Astrocyte of the cerebellum (primary cell): ENCODE data around the gene PPP1R12C.
"Not testable (repeated sequence)": the region's sequence is repeated elsewhere in the genome, so short reads cannot be mapped to it uniquely, and the experiment has no call there.

ENCODE experiments used
- DNase-seq: peaks from one replicate; pipeline ENCODE4 v3.0.0-alpha.2; 2011; ENCODE audit warnings: low read depth
- H3K4me3 ChIP-seq: 2 replicates; pipeline ENCODE4 v1.5.1; 2011; ENCODE audit warnings: mild to moderate bottlenecking, low read depth, low read length, moderate library complexity
- CTCF ChIP-seq: IDR thresholded peaks from 2 replicates; pipeline ENCODE4 v1.5.1; 2012; ENCODE audit warnings: low read length, low read depth, moderate library complexity, mild to moderate bottlenecking; ENCODE audit errors: missing control alignments
- in situ Hi-C: cut with HindIII; loops from 2 replicates; pipeline ENCODE4 v1.10.0; 2017; ENCODE audit warnings: low sequenced_read_pairs

Gene PPP1R12C

GRCh38 chr19:55160128-55160985, 42.9 kb upstream of the PPP1R12C start:
- TF ChIP-seq CTCF, result peak; percentile 80
- no peak overlapping the region for H3K4me3 ChIP-seq
- in situ Hi-C loops, result no loop called here
- peak; percentile 24 for DNase-seq

- in situ Hi-C loops, result no loop called here
- H3K4me3 ChIP-seq, result no peak overlapping the region
- DNase-seq, result no peak
- TF ChIP-seq CTCF, result no peak
These were observed 41.7 kb upstream of the PPP1R12C start for GRCh38 chr19:55158848-55159749.

GRCh38 chr19:55158423-55158822, 41.0 kb upstream of the PPP1R12C start:
- in situ Hi-C loops, result no loop called here
- no peak for DNase-seq
- TF ChIP-seq CTCF, result no peak
- no peak overlapping the region for H3K4me3 ChIP-seq

GRCh38 chr19:55157064-55157908, 39.8 kb upstream of the PPP1R12C start, which contains the start of gene TNNI3:
TSS of gene TNNI3 (minus strand) at chr19:55157732. CDS start at chr19:55157589, 143 bp downstream.
- no peak within 1 kb of the TSS for H3K4me3 ChIP-seq
- no peak for DNase-seq
- no peak for TF ChIP-seq CTCF
- in situ Hi-C loops, result no loop called here

- no peak overlapping the region for H3K4me3 ChIP-seq
- TF ChIP-seq CTCF, result no peak
- in situ Hi-C loops, result no loop called here
- DNase-seq, result no peak
These were observed 39.0 kb upstream of the PPP1R12C start for GRCh38 chr19:55156202-55157063.

GRCh38 chr19:55155784-55156183, 38.3 kb upstream of the PPP1R12C start:
- in situ Hi-C loops, DNase-seq, H3K4me3 ChIP-seq: not testable (repeated sequence)
